GM18868 (cell line): ENCODE results near the gene JPH3.
"Not testable (repeated sequence)": the region's sequence is repeated elsewhere in the genome, so short reads cannot be mapped to it uniquely, and the experiment has no call there.

Experiments used
- ATAC-seq: cut with Tn5 transposase; IDR thresholded peaks from one replicate; pipeline ENCODE4 v1.9.1; 2021; ENCODE audit warnings: mild to moderate bottlenecking, moderate library complexity; ENCODE audit not compliant: unreplicated experiment

Gene JPH3

DNA sequence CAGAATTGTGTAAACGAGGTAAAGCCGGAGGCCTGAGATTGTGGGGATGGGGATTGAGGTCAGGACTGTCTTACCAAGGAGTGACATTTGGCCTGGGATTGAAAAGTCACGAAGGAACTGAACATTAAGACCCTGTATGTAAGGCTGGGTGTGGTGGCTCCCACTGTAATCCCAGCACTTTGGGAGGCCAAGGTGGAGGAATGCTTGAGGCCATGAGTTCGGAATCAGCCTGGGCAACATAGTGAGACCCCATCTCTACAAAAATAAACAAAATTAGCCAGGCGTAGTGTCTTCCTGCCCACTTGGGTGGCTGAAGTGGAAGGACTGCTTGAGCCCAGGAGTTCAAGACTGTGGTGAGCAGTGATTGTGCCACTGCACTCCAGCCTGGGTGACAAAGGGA lies 75.5 kb downstream of the JPH3 start:
- ATAC-seq = no peak

DNA sequence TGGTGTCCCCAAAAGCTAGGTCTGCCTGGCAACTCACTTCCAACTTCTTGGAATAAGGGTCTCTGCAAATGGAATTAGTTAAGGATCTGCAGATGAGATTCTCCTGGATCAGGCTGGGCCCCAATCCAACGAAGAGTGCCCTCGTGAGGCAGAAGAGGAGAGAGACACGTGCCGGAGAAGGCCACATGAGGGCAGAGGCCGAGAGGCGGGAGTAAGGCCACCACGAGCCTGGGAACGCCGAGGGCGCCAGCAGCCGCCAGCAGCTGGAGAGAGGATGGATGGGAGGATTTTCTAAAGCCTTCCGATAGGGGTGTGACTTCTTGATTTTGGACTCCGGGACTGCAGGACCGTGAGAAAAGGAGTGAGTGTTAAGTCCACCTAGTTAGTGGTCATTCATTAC lies 76.3 kb downstream of the JPH3 start:
- no peak for ATAC-seq

DNA sequence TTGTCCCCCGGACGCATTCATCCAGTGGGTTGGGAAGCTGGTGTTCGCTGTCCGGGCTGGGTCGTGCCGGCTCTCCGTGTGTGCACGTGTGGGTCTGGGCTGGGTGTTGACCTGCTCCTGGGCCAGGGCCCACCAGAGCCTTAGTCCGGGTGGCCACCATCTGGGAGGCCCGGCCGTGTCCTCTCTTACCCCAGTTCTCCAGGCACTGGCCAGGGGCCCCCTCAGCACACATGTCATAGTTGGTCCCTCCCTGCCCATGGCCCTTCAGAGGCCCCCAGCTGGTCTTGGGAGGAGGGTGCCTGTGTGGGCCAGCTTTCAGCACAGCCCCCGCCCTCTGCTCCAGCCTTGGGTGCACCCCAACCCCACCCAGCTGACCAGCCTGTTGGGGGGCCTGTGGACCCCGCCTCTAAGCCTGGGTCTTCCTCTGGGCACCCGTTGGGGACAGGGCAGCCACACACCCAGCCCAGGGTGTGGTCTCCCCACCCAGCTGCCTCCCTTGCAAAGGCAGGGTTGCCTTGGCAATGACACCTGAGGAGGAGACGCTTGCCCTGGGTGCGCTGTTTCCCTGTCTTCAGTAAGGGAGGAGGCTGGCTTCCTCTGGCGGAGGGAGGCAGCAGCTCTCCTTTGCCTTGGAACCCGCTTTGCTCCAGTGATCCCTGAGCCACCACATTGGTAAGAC lies 77.4 kb downstream of the JPH3 start:
- no peak for ATAC-seq

DNA sequence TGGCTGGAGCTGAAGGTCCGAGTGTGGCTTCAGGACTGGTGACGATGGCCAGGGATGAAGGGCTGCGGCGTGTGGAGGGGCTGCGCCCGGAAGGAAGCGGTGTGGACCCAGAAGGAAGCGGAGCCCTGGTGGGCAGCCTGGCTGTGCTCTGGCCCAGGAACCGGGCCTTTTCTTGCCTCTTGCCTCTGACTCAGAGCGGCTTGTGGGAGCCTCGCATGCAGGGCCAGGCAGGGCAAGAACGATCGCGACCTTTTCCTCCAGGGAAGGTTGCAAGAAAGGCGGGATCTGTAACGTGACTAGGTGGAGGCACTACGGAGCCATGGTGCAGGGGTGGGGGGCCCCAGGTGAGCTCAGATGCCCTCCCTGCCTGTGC lies 78.0 kb downstream of the JPH3 start:
- no peak for ATAC-seq

DNA sequence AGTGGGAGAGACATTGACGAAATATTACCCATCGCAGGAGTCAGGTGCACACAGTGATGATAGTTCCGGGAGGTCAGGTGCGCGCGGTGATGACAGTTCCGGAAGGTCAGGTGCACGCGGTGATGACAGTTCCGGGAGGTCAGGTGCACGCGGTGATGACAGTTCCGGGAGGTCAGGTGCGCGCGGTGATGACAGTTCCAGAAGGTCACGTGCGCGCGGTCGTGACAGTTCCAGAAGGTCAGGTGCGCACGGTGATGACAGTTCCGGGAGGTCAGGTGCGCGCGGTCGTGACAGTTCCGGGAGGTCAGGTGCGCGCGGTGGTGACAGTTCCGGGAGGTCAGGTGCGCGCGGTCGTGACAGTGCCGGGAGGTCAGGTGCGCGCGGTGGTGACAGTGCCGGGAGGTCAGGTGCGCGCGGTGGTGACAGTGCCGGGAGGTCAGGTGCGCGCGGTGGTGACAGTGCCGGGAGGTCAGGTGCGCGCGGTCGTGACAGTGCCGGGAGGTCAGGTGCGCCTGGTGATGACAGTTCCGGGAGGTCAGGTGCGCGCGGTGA lies 78.8 kb downstream of the JPH3 start:
- not testable (repeated sequence) for ATAC-seq

DNA sequence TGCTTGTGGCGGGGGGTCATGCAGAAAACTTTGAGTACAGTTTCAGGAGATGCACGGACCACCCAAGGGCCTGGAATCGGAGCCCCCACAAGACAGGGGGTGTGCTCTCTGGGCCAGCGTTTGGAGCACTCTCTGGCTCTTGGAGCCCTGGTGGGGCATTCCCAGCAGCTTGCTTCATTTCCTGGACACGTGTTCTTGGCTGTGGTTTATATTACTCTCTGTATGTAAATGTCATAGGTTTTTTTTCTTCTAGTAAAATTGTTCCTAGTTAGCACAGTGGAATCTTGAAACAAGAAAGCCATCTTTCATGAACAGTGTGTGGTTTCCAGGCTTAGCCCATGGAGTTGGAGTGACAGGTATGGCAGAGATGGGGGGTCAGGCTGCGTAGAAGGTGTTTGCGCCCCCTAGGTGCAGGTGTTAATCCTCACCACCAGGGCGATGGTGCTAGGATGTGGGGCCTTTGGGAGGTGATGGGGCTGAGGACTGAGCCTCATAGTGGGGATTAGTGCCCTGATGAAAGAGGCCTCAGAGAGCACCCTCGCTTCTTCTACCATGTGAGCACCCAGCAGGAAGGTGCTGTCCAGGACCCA lies 79.8 kb downstream of the JPH3 start:
- no peak for ATAC-seq

DNA sequence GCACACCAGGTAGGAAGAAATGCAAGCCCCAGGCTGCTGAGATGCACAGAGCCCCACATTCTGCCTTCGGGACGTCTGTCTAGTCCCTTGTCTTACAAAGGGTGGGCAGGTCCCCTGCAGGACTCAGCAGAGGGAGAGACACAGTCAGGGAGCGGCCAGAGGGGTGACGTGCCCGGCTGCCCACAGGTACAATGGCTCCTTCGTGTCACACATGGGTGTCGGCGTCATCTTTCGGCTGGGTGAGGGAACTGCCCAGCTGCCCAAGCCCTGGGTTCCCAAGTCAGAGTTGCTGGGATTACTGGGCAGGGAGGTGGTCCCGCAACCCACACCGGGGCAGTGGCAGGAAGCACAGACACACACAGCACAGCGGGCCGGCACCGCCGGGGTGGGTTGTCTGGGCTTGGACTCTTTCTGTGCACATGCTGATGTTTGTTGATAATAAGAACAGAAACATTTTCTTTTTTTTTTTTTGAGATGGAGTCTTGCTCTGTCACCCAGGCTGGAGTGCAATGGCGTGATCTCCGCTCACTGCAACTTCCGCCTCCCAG lies 80.6 kb downstream of the JPH3 start:
- ATAC-seq = no peak

DNA sequence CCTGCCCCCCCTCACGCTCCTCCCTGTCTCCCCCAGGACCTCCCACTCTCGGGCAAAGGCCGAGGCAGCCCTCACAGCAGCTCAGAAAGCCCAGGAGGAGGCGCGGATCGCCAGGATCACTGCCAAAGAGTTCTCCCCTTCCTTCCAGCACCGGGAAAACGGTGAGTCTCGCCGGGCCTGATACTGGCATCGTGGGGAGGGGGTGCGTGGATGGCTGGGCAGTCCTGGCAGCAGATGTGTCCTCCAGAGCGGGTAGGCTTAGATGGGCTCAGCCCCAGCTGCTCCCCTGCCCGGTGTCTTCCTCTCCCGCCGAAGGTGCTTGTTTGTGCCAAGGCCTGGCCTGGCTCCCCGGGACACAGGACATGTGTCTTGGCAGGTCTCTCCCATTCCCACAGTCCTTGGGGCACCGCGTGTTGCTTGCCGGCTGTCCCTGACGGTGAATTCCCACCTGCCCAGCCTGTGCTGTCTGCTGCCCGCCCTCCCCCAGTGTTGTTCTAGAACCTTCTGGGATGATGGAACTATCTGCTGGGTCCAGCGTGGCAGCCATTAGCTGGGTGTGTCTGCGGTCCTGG lies 81.9 kb downstream of the JPH3 start:
- no peak for ATAC-seq

DNA sequence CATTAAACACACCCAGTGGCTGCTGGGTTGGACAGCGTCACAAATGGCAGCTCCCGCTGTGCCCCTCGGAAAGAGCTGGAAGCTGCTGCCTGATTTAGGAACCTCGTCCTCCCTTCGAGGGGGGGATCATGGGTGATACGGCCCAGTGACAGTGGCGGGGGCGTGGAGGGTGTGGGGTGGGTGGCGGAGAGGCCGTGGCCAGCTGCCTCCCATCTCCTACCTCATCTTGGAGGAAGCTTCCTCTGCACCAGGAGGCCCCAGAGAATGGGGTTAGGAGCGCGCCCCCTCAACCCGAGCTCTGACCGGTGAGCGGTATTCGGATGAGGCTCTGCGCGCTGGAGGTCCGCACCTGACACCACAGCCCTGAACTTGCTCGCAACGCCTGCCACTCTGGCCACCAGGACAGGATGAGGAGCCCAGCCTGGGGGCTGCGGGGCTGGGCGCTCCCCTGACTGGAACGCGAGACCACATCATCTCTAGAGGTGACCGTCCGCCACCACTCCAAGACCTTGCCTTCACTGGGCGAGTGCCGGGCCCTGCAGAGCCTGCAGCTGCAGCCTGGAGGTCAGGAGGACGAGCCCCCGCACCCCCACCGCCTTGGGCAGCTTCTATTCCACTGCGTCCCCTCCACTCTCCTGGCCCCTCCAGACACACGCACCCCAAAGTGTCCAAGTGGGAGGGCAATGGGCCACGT lies 82.5 kb downstream of the JPH3 start:
- no peak for ATAC-seq

DNA sequence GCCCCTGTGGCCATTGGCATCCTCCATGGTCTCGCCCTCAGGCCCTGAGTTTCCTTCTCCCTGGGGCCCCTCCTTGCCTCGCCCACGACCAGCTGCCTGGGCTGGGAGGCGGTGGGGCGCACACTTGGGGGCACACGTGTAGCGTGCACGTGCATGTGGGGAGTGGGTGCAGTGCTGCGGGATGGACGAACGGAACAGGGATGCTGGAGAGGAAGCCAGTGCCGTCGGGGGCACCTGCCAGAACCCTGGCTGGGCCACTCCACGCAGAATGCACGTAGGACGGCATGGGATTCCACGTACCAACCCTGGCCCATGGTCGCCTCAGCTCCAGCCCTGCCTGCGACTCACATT lies 83.1 kb downstream of the JPH3 start:
- ATAC-seq = no peak

DNA sequence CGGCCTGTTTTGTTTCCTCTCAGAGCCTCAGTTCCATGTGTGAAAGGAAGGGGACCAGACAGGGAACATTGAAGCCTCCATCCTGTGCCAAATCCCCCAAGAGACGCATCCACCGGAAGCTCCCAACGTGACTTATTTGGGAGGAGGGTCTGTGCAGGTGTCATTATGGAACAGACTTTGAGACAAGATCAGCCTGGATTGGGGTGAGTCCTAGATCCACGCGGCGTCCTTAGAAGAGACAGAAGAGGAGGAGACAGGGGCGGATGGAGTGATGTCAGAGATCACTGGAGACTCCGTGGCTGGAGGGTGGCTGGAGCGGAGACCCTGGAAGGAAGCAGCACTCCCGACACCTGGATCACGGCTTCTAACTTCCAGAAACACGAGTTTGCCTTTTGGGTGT lies 83.5 kb downstream of the JPH3 start:
- ATAC-seq = no peak

DNA sequence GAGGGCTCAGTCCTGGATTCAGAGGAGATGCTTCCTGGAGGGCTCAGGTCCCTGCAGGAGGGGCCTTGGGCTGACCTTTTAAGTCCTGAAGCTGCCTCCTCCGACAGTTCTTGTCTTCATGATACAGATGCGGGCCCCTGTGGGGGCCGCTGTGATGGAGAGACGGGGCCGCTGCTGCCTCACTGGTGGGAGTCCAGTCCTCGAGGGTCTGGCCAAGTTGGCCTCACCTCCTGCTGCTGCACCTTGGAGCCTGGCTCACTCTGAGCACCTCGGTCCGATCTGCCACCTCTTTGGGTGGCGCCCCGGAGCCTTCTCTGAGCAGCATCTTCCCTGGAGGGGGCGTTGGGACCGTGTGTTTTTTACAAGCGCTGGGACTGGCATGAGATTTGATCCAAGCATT lies 84.4 kb downstream of the JPH3 start:
- no peak for ATAC-seq

DNA sequence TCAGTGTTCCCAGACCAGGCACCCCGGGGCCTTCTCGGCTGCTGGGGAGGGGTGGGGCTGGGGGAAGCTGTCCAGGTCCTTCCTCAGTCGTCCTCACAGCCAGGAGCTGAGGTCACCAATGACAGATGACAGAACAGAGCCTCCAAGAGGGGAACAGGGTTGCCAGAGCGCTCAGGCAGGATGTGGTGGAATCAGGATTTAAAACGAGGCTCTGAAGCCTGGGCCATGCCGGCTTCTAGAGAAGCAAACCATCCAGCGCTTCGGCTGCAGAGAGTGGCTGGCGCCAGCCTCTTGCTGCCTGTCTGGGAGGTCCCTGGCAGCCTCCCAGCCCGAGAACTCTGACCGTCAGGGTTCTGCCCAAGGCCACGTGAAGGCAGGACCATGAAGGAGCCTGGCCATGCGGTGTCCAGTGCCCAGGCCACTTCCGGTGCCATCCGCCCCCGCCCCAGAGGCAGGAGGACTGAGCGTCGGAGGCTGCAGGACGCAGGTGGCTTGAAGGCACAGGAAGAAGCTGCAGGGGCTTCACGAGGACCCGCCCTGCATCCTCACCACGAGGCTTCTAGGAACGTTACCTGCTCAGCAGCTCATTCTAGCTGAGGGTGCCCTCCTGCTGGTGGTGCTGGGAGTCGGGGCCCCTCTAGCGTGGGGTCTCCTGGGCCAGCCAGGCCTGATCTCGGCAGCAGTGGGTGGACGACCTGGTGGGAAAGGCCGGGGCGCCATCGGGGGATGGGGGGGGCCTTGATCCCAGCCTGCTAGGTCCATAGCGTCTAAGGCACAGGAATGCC lies 85.0 kb downstream of the JPH3 start:
- no peak for ATAC-seq

DNA sequence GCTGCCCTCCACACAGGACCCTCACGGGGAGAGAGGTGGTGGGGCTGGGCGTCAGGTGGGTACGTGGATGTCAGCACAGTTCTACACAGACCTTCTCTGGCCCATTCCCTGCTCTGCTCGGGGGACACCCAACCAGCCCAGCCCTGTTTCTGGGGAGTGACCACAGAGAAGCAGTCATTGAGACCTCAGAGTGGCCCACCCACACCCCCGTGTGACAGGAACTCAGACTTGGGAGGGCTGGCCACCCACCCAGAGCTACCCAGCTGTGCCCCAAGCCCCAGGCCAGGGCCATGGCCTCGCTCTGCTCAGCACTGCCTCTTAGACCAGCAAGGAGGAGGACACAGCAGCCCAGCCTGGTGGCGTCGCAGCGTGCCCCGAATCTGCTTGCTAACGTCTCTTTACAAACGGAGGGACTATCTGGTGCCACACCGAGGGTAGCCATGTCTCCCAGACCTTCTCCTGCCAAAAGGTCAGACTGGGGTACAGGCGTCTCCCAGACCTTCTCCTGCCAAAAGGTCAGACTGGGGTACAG lies 85.8 kb downstream of the JPH3 start:
- no peak for ATAC-seq

DNA sequence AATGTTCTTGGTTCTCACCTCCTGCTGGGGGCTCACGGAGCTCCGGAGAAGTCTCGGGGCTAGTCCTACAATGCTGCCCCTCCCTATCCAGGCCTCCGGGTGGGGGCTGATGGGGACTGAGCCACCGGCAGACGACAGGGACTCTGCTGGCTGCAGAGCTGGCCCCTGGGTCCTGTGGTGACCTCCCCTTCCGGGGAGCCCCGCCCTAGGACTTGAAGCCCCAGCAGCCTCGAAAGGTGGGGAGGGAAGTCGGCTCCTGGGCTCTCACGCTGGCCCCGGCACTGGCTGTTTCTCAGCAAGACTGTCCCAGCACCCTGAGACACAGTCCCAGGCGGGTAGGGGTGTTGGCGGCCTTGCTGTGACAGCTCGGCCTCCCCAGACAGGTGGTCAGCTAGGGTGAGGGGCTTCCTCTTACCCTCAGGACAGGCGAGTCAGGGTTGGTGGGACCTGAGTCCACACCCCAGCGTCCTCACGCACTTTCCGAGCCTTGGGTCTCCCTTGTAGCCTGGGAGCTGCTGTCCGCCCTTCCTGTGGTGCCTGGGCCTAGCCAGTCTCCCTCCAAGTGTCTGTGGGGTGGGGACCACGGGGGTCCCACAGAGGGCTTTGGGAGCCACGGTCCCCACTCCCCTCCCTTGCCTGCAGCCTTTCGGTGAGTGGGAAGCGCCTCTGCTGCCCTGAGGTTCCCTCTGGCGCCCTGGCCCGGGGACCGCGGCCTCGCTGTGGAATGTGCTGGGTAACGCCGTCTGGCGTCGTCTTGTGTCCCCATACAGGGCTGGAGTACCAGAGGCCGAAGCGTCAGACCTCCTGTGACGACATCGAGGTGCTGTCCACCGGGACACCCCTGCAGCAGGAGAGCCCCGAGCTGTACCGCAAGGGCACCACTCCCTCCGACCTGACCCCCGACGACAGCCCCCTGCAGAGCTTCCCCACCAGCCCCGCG lies 86.8 kb downstream of the JPH3 start:
- ATAC-seq = no peak

DNA sequence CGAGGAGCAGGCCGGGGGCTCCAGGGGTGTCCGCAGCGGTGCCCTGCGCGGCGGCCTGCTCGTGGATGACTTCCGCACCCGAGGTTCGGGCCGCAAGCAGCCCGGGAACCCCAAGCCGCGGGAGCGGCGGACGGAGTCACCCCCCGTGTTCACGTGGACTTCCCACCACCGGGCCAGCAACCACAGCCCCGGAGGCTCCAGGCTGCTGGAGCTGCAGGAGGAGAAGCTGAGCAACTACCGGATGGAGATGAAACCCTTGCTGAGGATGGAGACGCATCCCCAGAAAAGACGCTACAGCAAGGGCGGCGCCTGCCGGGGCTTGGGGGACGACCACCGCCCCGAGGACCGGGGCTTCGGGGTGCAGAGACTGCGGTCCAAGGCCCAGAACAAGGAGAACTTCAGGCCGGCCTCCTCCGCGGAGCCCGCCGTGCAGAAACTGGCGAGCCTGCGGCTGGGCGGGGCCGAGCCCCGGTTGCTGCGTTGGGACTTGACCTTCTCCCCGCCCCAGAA lies 87.7 kb downstream of the JPH3 start:
- ATAC-seq = no peak

DNA sequence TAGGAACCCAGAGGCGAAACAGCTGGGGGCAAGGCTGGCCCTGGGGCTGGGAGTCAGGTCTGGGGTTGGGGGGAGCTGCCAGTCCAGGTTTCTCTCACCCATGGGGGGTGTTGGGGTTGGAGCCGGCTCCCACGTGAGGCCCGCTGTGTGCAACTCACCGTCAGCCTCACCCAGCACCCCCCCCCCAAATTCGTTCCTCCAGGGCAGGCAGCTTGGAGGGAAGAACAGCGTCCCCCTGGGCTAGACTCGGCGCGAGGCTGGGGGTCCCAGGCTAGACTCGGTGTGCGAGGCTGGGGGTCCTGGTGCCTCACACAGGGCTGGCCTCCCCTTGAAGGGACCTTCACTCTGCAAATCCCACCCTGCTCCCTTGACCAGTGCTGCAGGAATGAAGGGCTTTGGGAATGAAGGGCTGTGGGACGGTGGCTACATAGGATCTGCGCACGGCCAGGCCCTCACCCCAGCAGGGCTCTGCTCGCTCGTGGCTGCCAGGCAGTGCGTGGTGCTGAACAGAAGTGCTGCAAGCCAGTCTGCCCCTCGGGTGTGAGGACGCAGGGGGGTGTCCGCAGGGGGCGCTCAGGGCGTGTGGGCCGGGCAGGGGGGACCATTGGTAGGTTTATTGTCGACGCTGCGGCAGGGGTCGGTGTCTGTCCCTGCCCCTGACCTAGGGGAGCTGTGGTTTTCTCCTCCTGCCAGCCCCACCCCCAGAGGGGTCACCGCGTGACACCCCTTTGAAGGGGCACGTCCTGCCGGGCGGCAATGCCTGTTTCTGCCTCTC lies 88.8 kb downstream of the JPH3 start:
- ATAC-seq = no peak

DNA sequence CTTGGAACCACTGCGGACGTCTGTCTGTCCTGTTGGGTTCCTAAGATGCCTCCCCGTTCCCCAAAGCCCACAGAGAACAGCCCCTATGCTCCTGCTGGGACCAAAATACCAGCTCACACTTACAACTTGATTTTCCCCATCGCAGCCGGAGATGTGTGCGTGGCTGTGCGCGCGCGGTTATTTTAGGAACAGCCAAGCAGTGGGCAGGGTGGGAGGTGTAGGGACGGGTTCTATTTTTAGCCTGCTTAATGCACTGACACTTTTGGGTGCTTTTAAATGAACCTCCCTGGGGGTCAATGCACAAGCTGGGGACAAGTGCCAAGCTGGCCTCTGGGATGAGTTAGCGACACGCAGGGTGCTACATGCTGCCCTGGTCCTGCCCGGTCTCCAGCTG lies 89.4 kb downstream of the JPH3 start:
- ATAC-seq = no peak

DNA sequence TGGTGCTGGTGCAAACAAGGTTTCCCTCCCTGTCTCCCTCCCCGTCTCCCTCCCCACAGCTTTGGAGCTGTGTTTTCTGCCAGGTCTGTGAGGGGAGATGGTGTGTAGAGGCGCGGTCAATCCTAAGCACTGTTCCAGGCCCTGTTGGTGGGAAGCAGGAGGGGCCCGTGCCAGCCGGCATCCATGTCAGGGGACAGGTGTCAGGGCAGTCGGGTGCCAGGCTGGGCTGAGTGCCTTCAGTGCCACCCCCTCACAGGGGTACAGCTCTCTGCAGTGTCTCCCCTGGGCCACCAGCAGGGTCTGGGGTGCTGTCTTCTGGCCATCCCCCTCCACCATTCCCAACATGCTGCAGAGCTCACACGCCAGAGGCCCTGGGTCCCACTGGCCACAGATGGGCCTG lies 89.9 kb downstream of the JPH3 start:
- no peak for ATAC-seq
